ENCODE measurements around the gene B3GNT2.
"Not testable (repeated sequence)": the region's sequence is repeated elsewhere in the genome, so short reads cannot be mapped to it uniquely, and the experiment has no call there.

The B3GNT2 gene

DNA sequence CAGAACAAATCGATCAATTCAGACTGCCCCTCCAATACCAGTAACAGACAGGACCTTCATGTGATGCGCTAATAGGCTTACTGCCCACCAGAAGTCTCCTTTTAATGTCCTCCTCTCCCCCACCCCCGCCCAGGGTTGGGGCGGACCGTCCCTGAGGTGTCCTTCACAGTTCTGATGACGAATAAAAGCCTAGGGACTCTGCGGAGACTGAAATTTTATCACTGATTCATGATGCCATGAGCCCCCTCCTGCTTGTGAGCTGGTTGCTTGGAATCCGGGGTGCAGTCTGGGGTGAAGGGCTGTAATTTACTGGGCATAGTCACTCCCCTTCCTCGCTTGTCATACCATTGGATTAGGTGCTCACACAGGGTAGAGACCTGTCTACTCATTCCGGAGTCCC, 42.3 kb downstream of the B3GNT2 start:
- DNase-seq (ENCODE audit: low read depth) = no peak

DNA sequence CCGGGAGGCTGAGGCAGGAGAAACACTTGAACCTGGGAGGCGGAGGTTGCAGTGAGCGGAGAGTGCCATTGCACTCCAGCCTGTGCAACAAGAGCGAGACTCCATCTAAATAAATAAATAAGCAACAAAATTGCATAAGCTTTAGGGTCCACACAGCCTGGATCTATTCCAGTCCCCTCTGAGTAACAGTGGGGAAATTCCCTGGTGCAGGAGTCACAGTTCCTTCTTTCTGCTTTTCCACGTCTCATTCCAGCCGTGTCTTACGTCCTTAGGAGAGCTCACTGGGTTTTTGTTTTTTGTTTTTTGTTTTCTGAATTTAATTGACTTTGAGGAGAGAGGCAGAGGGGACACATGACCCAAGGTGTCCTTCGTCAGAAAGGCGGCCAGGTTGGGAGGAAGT, 44.6 kb downstream of the B3GNT2 start:
- no peak for DNase-seq (ENCODE audit: low read depth)

DNA sequence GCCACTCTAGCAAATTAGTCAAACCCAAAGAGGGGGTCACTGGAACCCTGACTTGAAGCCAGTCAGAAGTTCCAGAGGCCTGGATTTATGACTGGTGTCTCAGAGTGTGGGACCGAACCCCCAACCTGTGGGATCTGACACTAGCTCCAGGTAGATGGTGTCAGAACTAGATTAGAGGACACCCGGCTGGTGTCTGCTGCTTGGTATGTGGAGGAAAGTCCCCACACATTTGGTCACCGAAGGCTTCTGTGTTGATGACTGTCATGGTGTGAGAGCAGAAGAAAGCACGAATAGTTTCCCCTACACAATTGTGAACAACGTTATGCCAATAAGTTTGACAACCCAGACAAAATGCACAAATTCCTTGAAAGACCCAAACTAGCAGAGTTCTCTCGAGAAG, 48.1 kb downstream of the B3GNT2 start:
- no peak for DNase-seq (ENCODE audit: low read depth)

DNA sequence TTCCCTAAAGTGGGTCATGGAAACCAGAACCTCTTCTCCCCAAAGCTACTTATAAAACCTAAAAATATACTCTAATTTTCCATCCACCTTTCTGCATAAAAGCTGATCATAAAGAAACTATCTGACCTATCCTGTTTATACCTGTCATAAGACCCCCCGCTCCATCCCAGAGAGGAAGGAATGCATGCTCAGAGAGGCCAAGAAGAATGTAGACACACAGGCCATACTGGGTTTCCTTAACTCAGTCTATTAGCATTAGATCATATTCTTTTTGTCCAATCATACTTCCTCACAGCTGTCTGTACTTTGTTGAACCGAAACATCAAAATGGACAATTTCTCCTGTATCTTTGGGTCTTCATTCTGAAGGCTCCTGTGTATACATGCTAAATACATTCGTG, 52.3 kb downstream of the B3GNT2 start:
- DNase-seq (ENCODE audit: low read depth) = no peak

DNA sequence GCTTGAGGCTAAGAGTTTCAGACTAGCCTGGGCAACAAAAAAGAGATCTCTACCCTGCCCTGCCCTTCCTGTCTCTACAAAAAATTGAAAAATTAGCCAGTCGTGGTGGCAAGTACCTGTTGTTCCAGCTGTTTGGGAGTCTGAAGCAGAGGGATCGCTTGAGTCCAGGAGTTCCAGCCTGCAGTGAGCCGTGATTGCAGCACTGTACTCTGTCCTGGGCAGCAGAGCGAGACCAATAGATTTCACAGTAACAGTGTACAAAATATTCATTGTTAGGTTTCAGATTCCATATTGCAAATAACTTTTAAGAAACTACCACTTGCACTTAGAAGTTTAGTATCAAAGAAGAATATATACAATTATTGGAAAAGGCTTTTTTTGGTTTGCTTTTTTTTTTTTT, 54.3 kb downstream of the B3GNT2 start:
- no peak for DNase-seq (ENCODE audit: low read depth)

DNA sequence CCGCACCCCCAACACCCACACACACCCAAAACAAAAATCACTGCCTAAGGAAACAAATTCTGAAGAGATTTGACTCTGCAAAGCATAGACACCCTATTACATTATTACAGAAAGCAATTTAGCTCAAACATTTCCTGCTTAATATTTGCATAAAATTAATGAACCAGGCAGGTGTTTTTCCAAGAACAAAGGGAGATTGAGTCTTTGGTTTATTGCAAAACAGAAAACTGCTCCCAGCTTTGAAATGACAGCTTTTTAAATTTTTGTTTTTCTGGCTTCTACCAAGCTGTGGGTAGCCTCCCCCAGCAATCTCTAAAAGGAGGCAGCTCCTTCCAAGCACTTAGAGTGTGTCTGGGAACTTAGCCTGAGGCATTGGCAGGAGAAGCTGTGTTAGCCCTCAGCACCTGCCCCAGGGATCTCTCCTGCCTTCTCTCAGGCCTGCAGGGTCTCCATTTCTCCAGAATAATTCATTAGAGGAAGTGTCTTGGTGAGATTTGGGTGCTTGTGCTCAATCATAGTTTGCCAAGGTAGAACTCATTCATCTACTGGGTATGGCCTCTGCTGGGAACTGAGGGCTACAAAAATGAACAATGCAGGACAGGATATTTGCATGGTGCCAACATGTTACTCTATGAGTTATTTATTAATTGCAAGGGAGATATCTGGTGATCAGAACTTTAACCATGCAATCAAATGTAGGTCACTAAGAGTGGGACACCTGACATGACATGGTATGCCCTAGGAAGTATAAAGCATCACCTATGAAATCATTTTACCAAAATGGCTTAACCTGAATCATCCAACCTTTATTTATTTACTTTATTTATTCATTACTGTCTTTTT, 58.7 kb downstream of the B3GNT2 start:
- no peak for DNase-seq (ENCODE audit: low read depth)

DNA sequence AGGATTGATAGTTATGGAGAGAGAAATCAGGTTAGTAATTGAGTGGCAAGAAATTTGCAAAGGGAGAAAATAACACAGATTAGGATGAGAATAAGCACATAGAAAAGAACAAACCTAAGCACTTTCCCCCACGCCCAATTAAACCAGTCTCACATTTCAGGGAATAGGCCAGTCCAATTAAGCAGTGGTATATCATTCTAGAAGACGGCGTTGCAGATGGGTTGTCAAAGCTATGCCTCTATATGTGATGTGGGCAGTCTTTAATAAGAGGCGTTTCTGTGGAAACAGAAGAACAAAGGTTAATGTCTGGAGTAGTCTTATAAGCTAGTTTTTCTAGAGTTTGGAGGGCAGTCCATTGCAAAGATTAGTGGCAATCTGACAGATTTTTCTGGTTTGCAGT, 61.6 kb downstream of the B3GNT2 start:
- DNase-seq (ENCODE audit: low read depth) = no peak

DNA sequence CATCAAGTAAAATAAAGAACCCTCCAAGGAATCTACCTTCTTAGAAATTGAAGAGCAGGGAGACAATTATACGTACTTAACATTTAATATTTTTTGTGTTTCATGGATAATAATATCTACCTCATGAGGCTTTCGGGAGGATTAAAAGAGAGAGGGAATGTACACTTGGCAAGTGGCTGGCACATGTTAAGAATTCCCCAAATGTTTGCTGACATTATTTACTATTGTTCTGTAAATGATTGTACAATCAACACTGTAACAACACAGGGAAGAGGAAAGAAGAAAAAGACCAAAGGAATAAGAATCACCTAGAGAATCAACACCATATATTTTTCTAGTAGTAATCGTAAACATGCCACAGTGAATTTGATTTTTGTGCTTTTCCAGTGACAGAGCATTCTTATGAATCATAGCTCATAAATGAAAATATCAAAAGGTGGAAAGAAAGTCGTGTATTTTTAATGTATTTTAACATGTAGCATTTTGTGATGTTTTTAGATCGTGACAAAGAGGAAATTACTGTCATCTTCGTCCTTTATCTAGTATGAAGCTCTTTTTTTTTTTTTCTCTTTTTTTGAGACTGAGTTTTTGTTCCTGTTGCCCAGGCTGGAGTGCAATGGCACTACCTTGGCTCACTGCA, 67.3 kb downstream of the B3GNT2 start:
- no peak for DNase-seq (ENCODE audit: low read depth)

DNA sequence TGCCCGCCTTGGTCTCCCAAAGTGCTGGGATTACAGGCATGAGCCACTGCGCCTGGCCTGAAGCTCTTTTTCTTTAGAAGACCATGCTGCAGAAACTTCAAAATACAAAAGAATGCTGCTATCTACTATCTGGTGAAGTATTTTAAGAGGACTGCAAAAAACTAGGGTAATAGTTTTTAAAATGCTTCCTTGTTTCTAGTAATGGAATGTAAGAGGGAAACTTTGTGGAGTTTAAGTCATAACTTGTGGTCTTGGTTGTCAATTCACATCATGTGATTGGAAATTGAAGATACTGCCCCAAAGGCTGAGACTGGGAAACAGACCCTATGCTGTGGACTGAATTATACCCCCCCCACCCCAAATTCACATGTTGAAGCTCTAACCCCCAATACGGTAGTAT, 68.3 kb downstream of the B3GNT2 start:
- DNase-seq (ENCODE audit: low read depth) = no peak

DNA sequence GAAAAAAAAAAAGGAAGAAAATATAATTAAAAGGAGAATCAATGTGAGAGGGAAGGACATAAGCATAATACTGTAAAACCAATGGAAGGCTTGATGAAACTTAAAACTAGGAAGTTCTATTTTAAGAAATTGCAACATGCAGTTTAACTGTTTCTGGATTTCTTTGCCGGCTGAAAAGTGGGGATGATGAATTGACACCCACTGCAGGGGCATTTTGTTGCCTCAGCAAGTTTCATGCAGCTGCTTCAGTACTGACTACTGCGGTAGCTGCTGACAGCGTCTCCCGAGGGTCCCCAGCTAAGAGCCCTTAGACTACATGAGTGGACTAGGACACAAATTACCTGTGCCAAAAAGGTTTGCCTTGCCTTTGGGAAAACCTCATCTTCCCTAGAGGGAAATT, 69.2 kb downstream of the B3GNT2 start:
- no peak for DNase-seq (ENCODE audit: low read depth)

DNA sequence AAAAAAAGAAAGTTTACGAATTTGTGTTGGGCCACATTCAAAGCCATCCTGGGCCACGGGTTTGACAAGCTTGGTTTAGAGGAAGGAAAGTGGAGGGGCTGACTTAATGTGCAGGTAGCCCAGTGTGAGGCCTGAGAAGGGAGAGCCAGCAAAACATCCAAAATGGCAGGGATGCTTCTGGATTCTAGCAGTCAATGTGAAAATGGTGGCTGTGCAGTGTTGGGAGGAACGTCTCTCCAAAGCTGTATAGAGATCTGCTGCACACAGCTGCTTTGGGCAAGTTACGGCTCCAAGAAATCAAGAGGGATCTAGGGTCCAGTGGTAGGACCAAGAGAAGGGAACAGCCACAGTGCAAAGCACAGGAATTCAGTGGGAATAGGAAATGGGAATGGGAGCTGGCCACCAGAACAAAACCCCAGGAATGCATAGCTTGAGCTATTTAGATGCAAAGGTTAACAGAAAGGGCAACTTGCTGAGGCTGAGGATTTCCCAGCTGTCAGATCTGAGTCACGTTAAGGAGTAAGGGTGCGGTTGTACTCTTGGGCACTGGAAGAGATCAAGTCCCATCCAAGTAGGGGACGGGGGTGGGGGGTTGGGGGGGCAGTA, 70.6 kb downstream of the B3GNT2 start:
- DNase-seq (ENCODE audit: low read depth) = no peak

DNA sequence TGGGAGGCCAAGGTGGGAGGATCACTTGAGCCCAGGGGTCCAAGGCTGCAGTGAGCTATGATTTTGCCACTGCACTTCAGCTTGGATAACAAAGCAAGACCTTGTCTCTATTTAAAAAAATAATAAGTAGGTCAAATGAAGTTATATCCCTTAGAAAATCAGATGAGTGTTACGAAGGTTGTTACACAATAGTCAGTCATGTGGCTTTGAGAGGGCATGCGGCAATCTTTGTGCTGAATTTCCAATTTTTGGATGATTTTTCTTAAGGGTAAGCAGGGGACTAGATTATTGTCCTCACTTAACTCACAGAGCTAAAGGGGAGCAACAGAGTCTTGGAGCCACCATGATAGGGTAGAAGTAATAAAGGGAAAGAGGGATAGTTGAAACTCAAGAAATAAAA, 71.8 kb downstream of the B3GNT2 start:
- DNase-seq (ENCODE audit: low read depth) = no peak

DNA sequence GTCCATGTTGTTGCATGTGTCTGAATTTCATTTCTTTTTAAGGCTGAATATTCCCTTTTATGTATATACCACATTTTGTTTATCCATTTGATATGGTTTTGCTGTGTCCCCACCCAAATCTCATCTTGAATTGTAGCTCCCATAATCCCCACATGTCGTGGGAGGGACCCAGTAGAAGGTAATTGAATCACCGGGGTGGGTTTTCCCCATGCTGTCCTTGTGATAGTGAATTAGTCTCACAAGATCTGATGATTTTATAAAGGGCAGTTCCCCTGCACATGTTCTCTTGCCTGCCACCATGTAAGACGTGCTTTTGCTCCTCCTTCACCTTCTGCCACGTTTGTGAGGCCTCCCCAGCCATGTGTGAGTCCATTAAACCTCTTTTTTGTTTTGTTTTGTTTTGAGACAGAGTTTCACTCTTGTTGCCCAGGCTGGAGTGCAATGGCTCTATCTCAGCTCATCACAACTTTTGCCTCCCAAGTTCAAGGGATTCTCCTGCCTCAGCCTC, 72.8 kb downstream of the B3GNT2 start:
- not testable (repeated sequence) for DNase-seq (ENCODE audit: low read depth)

DNA sequence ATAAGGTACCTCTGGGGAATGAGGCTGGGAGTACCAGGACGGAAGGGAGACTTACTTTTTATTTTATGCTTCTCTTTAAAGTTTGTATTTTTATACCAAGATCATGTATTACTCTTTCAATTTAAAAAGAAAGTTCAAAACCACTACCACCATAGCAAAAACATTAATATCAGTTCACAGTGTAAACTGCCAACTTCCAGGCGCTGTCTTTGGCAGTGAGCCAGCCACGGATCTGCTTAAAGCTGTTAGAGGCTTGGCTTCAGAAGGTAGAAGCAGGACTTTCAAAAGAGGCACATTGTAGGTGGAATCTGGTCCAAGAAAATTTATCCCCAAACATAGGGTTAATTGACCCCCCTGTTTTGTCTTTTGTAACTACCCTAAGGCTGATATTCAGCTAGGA, 74.8 kb downstream of the B3GNT2 start:
- DNase-seq (ENCODE audit: low read depth) = no peak
